ENCODE results near the gene MX1.

The MX1 gene

GRCh38 chr21:41429305-41429704 is 3.3 kb downstream of the MX1 start:
- Histone ChIP-seq H3K4me3 (ENCODE audit: severe bottlenecking) (no peak overlapping the region), H3K9me3 (ENCODE audit: severe bottlenecking) (peaks cover under 1% of the 10 kb centered on the region), H3K36me3 (ENCODE audit: low read depth) (peaks cover 1% of the 10 kb centered on the region; the same call in 1 of the 2 replicates), H3K4me1 (ENCODE audit: insufficient read depth, poor library complexity, severe bottlenecking) (no peaks in the 10 kb centered on the region), H3K27me3 (ENCODE audit: insufficient read depth, poor library complexity, severe bottlenecking) (no peaks in the 10 kb centered on the region), H3K27ac (ENCODE audit: poor library complexity, severe bottlenecking) (no peak overlapping the region)
- TF ChIP-seq CTCF (IDR thresholded peaks at IDR 0.05; ENCODE audit: poor library complexity, severe bottlenecking): no peak
- ATAC-seq (ENCODE audit: low read depth) (no peak), DNase-seq (ENCODE audit: low spot score) (no peak)

GRCh38 chr21:41429925-41430491 is 4.0 kb downstream of the MX1 start:
- H3K9me3 ChIP-seq (ENCODE audit: severe bottlenecking): peaks cover 7% of the 10 kb centered on the region
- DNase-seq (ENCODE audit: low spot score) (no peak), ATAC-seq (ENCODE audit: low read depth) (no peak)
- no peaks in the 10 kb centered on the region for H3K27me3 ChIP-seq (ENCODE audit: insufficient read depth, poor library complexity, severe bottlenecking)
- TF ChIP-seq CTCF (IDR thresholded peaks at IDR 0.05; ENCODE audit: poor library complexity, severe bottlenecking): no peak
- no peaks in the 10 kb centered on the region for H3K4me1 ChIP-seq (ENCODE audit: insufficient read depth, poor library complexity, severe bottlenecking)
- no peak overlapping the region for H3K27ac ChIP-seq (ENCODE audit: poor library complexity, severe bottlenecking)
- H3K4me3 ChIP-seq (ENCODE audit: severe bottlenecking): no peak overlapping the region
- H3K36me3 ChIP-seq (ENCODE audit: low read depth): peaks cover 7% of the 10 kb centered on the region; the same call in 1 of the 2 replicates

GRCh38 chr21:41431788-41432548 is 5.9 kb downstream of the MX1 start:
- Histone ChIP-seq H3K27me3 (ENCODE audit: insufficient read depth, poor library complexity, severe bottlenecking) (no peaks in the 10 kb centered on the region), H3K36me3 (ENCODE audit: low read depth) (peaks cover 21% of the 10 kb centered on the region), H3K4me3 (ENCODE audit: severe bottlenecking) (no peak overlapping the region), H3K9me3 (ENCODE audit: severe bottlenecking) (peaks cover 7% of the 10 kb centered on the region), H3K27ac (ENCODE audit: poor library complexity, severe bottlenecking) (no peak overlapping the region), H3K4me1 (ENCODE audit: insufficient read depth, poor library complexity, severe bottlenecking) (no peaks in the 10 kb centered on the region)
- DNase-seq (ENCODE audit: low spot score): no peak
- no peak for TF ChIP-seq CTCF (IDR thresholded peaks at IDR 0.05; ENCODE audit: poor library complexity, severe bottlenecking)
- ATAC-seq (ENCODE audit: low read depth): no peak

GRCh38 chr21:41432562-41433460 is 6.8 kb downstream of the MX1 start:
- Histone ChIP-seq H3K4me3 (ENCODE audit: severe bottlenecking) (no peak overlapping the region), H3K4me1 (ENCODE audit: insufficient read depth, poor library complexity, severe bottlenecking) (no peaks in the 10 kb centered on the region), H3K27ac (ENCODE audit: poor library complexity, severe bottlenecking) (no peak overlapping the region), H3K27me3 (ENCODE audit: insufficient read depth, poor library complexity, severe bottlenecking) (no peaks in the 10 kb centered on the region), H3K9me3 (ENCODE audit: severe bottlenecking) (peaks cover 7% of the 10 kb centered on the region), H3K36me3 (ENCODE audit: low read depth) (peaks cover 22% of the 10 kb centered on the region)
- DNase-seq (ENCODE audit: low spot score) (no peak), ATAC-seq (ENCODE audit: low read depth) (no peak)
- no peak for TF ChIP-seq CTCF (IDR thresholded peaks at IDR 0.05; ENCODE audit: poor library complexity, severe bottlenecking)

Data from RWPE2 (cell line).